GM18870 (cell line): ENCODE results near the gene HIBADH.
A peak's percentile ranks its signal among the peaks of the same experiment; 100 is the strongest.

Source experiments
- ATAC-seq: cut with Tn5 transposase; IDR thresholded peaks from one replicate; pipeline ENCODE4 v1.9.1; 2021; ENCODE audit warnings: moderate library complexity; ENCODE audit not compliant: unreplicated experiment

HIBADH gene

GRCh38 chr7:27662490-27663205 is at the start of gene HIBADH:
TSS of gene HIBADH (minus strand) at chr7:27662883. CDS start at chr7:27662788, 95 bp downstream.
- peak; percentile 100 for ATAC-seq

GRCh38 chr7:27712217-27712616 is 49.5 kb upstream of the HIBADH start:
- ATAC-seq, result no peak

GRCh38 chr7:27709137-27710075 is 46.7 kb upstream of the HIBADH start:
- ATAC-seq, result no peak

- no peak for ATAC-seq
Measured at GRCh38 chr7:27708485-27708884, 45.8 kb upstream of the HIBADH start.

GRCh38 chr7:27705200-27705594 is 42.5 kb upstream of the HIBADH start:
- ATAC-seq, result no peak

GRCh38 chr7:27704422-27705199 is 41.9 kb upstream of the HIBADH start:
- ATAC-seq, result no peak

GRCh38 chr7:27703181-27703580 is 40.5 kb upstream of the HIBADH start:
- ATAC-seq, result no peak

- no peak for ATAC-seq
Measured at GRCh38 chr7:27700501-27700900, 37.8 kb upstream of the HIBADH start.

DNA sequence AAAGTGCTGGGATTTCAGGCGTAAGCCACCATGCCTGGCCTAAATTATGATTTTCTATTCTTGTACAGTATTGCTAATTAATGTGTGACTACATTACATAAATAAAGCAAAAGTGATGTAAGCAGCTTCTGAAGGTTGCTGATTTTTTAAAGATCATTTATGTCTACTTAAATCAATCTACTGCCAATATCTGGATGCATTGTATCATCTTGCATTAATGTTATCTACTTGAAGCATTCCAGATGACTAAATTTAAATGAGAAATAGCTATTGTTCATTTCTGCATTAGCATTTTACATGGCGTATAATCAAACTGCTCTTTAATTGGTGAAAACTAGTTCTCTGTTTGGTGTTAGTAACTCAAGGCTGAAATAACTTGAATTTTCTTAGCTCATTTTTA is 37.1 kb upstream of the HIBADH start:
- ATAC-seq, result no peak

DNA sequence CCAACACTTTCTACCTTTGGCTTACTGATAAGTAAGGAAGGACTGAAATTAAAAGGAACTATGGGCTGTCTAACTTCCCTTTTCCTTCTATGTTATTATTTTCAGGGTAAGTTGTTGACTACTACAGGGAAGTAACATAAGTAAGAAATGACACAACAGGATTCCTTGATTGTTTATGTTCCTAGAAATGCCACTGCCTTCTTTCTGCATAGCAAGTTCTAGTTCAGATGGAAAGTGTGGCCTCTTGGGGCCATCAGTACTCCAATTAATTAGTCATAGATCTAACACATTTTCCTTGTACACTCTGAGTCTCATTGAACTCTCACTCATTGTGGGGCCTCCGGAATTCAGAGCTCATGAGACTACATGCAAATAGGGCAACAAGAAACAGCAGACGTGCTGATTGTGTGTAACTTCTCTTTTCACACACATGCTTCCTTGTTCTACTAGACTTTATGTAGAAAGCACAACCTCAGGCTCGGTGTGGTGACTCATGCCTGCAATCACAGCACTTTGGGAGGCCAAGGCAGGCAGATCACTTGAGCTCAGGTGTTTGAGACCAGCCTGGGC is 35.3 kb upstream of the HIBADH start:
- peak; percentile 74 for ATAC-seq

- ATAC-seq, result no peak
Measured at GRCh38 chr7:27695096-27695495, 32.4 kb upstream of the HIBADH start.

GRCh38 chr7:27693794-27694193 is 31.1 kb upstream of the HIBADH start:
- ATAC-seq, result no peak

DNA sequence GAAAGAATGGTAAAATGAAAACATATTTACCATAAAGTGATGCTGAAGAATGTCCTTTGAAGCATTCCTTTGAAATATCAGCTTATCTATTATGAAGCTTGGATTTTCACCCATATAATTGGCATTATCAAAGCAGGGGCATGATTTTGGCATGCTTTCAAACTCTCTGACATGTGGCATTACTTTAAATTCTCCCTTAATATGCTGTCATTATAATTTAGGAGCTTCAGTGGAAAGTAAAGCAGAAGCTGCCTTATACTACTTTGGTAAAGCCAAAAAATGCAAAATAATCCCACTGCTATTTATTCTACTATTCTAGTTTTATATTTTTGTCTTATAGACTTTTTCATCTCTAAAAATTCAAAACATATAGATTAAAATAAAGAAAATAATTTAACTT is 28.0 kb upstream of the HIBADH start:
- ATAC-seq, result no peak

DNA sequence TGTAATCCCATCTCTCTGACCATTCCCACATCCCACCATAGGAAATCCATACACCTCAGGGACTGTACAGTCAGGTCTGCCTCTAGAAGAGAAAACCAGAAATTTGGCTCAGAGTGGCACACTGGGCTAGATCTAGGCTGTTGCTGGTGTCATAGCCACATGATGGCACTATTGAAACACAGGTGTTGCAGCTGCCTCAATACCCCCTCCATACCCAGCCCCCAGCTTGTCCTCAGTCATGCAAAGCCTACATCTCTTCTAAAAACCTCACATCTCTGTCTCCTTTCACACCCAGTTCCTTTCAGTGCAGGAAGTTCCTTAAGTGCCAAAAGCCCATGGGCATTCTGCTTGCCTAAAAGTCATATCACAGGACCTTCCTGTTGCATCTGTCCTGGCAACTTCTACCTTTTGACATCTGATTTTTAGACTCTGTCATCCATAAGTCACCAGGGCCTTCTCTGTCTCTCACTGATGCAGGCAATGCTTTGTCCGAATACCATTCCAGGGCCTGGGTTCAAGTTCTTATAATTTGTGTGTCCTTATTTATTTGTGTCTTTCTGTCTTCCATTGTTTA is 27.0 kb upstream of the HIBADH start:
- ATAC-seq, result no peak

DNA sequence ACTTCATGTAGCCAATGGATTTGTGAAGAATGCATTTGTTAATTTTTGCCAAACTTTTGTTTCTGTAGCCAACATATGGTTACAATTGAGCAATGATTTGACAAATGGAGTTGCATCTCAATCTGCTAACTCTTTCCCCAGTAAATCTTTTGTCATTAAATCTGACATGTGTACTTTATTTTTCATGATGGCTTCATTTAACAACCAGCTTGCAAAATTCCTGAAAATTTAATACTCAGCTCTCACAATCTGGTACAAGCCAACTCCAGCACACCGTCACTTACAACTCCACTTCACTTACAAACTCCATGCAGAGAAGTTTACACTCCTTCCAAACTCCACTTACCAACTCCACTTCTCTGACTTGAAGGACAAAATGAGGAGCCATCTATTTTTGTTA is 26.5 kb upstream of the HIBADH start:
- ATAC-seq, result no peak

DNA sequence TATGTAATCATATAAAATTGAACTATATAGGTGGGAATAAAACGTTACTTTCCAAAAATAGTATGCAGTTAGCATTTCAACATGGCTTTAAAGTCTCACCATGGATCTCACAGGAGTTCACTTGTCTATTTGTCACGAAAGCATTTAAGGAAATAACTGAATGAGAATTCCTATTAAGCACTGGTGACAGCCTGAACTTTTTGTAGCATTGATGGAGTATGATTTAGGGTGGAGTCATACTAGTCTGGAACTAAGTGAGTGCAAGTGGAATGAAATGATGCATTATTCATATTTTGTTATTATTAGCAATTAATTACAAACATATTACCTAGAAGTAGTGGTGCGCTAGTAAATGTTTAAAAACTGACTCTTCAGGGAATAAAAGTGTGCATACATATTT is 26.0 kb upstream of the HIBADH start:
- ATAC-seq, result no peak

DNA sequence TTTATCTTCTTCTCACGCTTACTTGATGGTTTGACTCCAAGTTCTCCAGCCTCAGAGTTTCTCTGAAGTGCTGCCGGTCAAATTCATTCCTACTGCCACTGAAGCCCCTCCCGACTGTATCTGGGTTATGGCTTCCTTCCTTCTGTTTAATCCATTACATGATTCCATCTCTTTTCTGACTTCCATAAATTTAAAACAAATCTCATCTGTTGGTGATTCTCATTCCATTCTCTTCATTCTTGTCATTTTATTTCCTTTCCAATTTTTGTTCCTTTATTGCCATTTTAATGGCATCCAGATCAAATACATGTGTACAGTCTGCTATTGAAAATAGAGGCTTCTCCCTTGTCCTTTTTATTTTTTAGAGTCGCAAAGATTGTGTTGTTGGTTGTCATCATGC is 25.4 kb upstream of the HIBADH start:
- ATAC-seq, result no peak

DNA sequence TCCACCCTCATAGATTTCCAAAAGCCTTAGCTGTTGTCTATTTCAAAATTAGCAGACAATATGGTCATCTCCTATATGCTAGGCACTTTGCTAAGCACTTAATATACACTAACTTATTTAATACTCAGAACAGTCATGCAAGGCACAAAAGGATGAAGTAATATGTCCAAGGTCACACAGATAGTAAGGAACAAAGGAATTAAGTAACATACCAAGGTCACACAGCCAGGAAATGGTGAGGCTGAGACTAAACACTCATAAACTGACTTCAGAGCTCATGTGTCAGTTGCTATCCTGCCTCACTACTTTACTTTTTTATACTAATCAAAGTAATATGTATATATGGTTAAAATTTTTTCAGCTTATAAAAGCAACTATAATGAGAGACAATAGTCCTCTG is 23.6 kb upstream of the HIBADH start:
- no peak for ATAC-seq

DNA sequence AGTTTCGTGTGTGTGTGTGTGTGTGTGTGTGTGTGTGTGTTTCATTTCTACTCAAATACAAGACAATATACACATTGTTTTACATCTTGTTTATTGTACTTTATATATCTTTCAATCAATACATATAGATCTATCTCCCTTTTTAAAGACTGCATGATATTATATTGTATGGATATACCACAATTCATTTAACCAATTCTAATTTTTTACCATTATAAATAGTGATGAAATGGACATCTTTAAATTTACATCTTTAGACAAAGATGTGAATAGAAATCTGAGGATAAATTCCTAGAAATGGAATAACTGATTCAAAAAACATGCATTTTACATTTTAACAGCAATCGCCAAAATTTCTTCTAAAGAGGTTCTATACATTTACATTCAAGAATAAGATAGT is 23.2 kb upstream of the HIBADH start:
- ATAC-seq, result no peak

- no peak for ATAC-seq
Measured at GRCh38 chr7:27685209-27685608, 22.5 kb upstream of the HIBADH start.

DNA sequence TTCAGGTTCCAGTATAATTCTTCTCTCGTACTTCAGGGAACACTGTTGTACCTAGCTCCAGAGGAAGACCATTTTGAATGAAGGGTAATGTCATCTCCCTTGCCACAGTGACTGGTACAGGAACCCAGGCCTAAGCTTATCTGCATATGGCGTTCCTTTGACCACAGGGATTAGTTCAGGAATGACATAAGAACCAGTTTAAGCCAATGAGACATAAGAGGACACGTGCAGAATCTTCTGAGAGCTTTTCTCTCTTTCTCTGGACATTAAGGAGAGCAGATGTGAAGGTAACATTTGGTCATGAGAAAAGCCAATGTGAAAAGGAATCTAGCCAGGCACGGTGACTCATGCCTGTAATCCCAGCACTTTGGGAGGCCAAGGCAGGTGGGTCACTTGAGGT is 21.8 kb upstream of the HIBADH start:
- no peak for ATAC-seq
